ENCODE measurements around the gene AKAP6. TPM values are rescaled to one million over a fixed set of nuclear protein-coding genes. Genes with fewer than 3 reads are reported as not detected.

AKAP6 gene
- total RNA-seq, 1 donor from 2014 or later, result 600 TPM

GRCh38 chr14:32622742-32623141, 293.6 kb downstream of the AKAP6 start:
- no peak overlapping the region for H3K4me3 Mint-ChIP-seq (ENCODE audit: unreplicated experiment)
- peaks cover 14% of the 10 kb centered on the region for H3K9me3 Mint-ChIP-seq (ENCODE audit: unreplicated experiment)
- H3K27me3 Mint-ChIP-seq (ENCODE audit: unreplicated experiment), result peaks cover 2% of the 10 kb centered on the region
- DNase-seq, result no peak
- H3K36me3 Mint-ChIP-seq (ENCODE audit: unreplicated experiment), result peaks cover 15% of the 10 kb centered on the region
- no peak overlapping the region for H3K27ac Mint-ChIP-seq (ENCODE audit: unreplicated experiment)
- no peak for TF ChIP-seq CTCF (IDR thresholded peaks at IDR 0.05; ENCODE audit: partially characterized antibody, unreplicated experiment)
- peaks cover 15% of the 10 kb centered on the region for H3K4me1 Mint-ChIP-seq (ENCODE audit: low read depth, unreplicated experiment)

- no peak for DNase-seq
- no peak for TF ChIP-seq CTCF (IDR thresholded peaks at IDR 0.05; ENCODE audit: partially characterized antibody, unreplicated experiment)
- Mint-ChIP-seq H3K27me3 (ENCODE audit: unreplicated experiment) (peaks cover 2% of the 10 kb centered on the region), H3K4me1 (ENCODE audit: low read depth, unreplicated experiment) (peaks cover 15% of the 10 kb centered on the region), H3K36me3 (ENCODE audit: unreplicated experiment) (peaks cover 15% of the 10 kb centered on the region), H3K27ac (ENCODE audit: unreplicated experiment) (no peak overlapping the region), H3K4me3 (ENCODE audit: unreplicated experiment) (peak overlapping the region; percentile 40), H3K9me3 (ENCODE audit: unreplicated experiment) (peaks cover 14% of the 10 kb centered on the region)
Measured at GRCh38 chr14:32623300-32624093, 294.4 kb downstream of the AKAP6 start.

DNA sequence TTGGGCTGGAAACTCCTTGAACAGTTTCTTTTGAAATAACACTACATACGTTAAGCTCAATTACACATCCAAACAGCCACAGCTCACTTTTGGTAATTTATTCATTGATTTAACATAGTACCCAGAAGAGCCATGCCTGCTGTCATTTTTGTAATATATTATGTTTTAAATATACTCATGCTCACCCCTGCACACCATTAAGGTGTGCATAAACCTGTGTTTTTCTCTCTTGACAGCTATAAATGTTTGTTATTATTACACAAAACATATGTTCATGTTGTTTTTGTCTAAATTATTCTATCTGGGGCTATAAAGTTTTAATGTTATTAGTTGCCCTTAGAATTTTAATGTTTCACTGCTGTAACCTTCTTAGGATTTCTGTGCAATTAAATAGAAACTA, 296.1 kb downstream of the AKAP6 start:
- H3K4me1 Mint-ChIP-seq (ENCODE audit: low read depth, unreplicated experiment), result peaks cover 13% of the 10 kb centered on the region
- no peak overlapping the region for H3K4me3 Mint-ChIP-seq (ENCODE audit: unreplicated experiment)
- peaks cover 2% of the 10 kb centered on the region for H3K27me3 Mint-ChIP-seq (ENCODE audit: unreplicated experiment)
- DNase-seq, result no peak
- no peak for TF ChIP-seq CTCF (IDR thresholded peaks at IDR 0.05; ENCODE audit: partially characterized antibody, unreplicated experiment)
- H3K9me3 Mint-ChIP-seq (ENCODE audit: unreplicated experiment), result peaks cover 9% of the 10 kb centered on the region
- H3K36me3 Mint-ChIP-seq (ENCODE audit: unreplicated experiment), result peaks cover 5% of the 10 kb centered on the region
- H3K27ac Mint-ChIP-seq (ENCODE audit: unreplicated experiment), result no peak overlapping the region

- DNase-seq, result no peak
- H3K4me3 Mint-ChIP-seq (ENCODE audit: unreplicated experiment), result no peak overlapping the region
- H3K27ac Mint-ChIP-seq (ENCODE audit: unreplicated experiment), result no peak overlapping the region
- H3K27me3 Mint-ChIP-seq (ENCODE audit: unreplicated experiment), result peaks cover 2% of the 10 kb centered on the region
- peaks cover 9% of the 10 kb centered on the region for H3K9me3 Mint-ChIP-seq (ENCODE audit: unreplicated experiment)
- H3K4me1 Mint-ChIP-seq (ENCODE audit: low read depth, unreplicated experiment), result peaks cover 7% of the 10 kb centered on the region
- TF ChIP-seq CTCF (IDR thresholded peaks at IDR 0.05; ENCODE audit: partially characterized antibody, unreplicated experiment), result no peak
- H3K36me3 Mint-ChIP-seq (ENCODE audit: unreplicated experiment), result peaks cover 5% of the 10 kb centered on the region
Measured at GRCh38 chr14:32627545-32628298, 298.6 kb downstream of the AKAP6 start.

GRCh38 chr14:32629236-32629635, 300.1 kb downstream of the AKAP6 start:
- H3K9me3 Mint-ChIP-seq (ENCODE audit: unreplicated experiment), result peaks cover 8% of the 10 kb centered on the region
- no peak overlapping the region for H3K4me3 Mint-ChIP-seq (ENCODE audit: unreplicated experiment)
- H3K27ac Mint-ChIP-seq (ENCODE audit: unreplicated experiment), result no peak overlapping the region
- peaks cover 5% of the 10 kb centered on the region for H3K36me3 Mint-ChIP-seq (ENCODE audit: unreplicated experiment)
- TF ChIP-seq CTCF (IDR thresholded peaks at IDR 0.05; ENCODE audit: partially characterized antibody, unreplicated experiment), result no peak
- no peaks in the 10 kb centered on the region for H3K27me3 Mint-ChIP-seq (ENCODE audit: unreplicated experiment)
- H3K4me1 Mint-ChIP-seq (ENCODE audit: low read depth, unreplicated experiment), result no peaks in the 10 kb centered on the region
- DNase-seq, result no peak

Measured in glutamatergic neuron (in vitro differentiated cells).